Activated T-cell treated with anti-CD3 and anti-CD28 coated beads for 4 hours (primary cell): ENCODE results near the gene HSPB1.
"Not testable (repeated sequence)": the region's sequence is repeated elsewhere in the genome, so short reads cannot be mapped to it uniquely, and the experiment has no call there.

Experiments used
- DNase-seq: peaks from one replicate; pipeline ENCODE4 v3.0.0-alpha.2; 2020

HSPB1 gene

GRCh38 chr7:76310102-76310957 is 7.9 kb downstream of the HSPB1 start:
- DNase-seq: no peak

DNA sequence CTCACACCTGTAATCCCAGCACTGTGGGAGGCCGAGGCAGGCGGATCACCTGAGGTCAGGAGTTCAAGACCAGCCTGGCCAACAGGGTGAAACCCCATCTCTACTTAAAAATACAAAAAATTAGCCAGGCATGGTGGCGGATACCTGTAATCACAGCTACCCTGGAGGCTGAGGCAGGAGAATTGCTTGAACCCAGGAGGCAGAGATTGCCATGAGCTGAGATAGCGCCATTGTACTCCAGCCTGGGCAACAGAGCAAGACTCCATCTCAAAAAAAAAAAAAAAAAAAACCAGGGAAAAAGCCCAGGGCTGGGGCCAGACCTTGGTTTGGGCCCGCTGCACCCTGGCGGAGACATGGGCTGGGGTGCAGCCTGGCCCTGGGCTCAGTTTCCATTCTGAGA is 9.4 kb downstream of the HSPB1 start:
- DNase-seq: not testable (repeated sequence)

- peak; percentile 95 for DNase-seq
Observed at GRCh38 chr7:76314042-76314721, 11.7 kb downstream of the HSPB1 start.

- DNase-seq: not testable (repeated sequence)
Observed at GRCh38 chr7:76314740-76315139, 12.3 kb downstream of the HSPB1 start.

GRCh38 chr7:76315364-76315763 is 12.9 kb downstream of the HSPB1 start:
- DNase-seq: no peak

DNA sequence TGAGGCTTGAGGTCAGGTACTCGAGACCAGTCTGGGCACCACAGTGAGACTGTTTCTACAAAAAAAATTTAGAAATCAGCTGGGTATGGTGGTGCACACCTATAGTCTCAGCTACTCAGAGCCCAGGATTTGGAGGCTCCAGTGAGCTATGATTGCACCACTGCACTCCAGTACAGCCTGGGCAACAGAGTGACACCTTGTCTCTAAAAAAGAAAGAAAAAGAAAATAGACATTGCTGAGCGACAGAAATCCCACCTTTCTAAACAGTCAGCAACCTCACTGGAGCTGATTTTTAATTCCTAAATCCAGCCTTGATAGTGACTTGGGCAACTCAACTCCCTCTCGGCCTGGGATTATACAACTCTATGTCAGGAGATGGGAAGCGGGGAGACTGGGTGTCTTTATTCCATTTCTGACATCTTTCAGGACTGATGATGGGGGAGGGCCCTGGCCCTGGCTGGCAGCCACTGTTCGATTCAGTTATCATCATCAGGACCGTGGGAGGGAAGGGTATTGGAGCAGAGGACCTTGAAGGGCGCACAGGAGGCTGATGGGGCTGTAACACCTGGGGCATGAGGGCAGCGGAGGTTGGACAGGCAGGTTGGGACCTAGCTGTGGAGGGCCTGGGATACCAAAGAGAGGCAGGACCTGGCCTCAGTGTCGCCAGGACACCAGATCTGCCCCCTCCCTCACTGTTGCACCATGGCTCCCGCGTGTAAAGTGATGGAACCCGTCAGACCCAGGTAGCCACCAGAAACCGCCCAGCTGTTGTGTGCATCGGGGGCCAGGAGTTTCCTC is 14.7 kb downstream of the HSPB1 start:
- no peak for DNase-seq

DNA sequence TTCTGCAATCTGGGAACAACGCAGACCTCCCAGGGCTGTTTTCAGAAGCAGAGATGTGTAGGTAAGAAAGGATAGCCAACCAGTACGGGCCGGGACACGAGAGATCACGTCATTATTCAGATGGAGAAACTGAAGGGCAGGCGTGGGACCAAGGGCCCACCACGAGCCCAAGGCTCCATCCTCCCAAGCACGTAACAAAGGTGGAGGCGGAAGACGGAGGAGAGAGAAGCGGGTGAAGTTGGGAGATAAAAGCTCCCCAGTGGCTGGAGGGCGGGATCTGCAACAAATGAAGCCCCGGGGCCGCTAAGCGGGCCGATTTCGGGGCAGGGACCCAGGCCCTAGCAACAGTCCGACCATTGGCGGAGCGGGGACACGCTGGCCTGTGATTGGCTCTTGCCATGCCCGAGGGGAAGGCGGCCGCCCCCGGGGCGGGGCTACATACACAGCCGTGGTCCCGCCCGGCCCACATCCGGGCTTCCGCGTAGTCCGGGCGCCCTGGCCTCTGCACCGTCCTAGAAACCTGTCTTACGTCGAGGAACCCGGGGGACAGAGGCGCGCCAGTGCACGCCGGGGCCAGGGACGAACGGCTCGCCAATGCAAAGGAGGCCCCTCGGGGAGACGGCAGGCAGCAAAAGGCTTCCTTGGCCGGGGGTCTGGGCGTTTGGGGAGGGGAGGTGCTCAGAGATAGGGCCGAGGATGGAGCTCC is 15.5 kb downstream of the HSPB1 start:
- DNase-seq: peak; percentile 86

- peak; percentile 54 for DNase-seq
Observed at GRCh38 chr7:76318488-76319353, 16.2 kb downstream of the HSPB1 start.

GRCh38 chr7:76325092-76325491 is 22.6 kb downstream of the HSPB1 start:
- DNase-seq: no peak

GRCh38 chr7:76325811-76326210 is 23.3 kb downstream of the HSPB1 start:
- DNase-seq: no peak

DNA sequence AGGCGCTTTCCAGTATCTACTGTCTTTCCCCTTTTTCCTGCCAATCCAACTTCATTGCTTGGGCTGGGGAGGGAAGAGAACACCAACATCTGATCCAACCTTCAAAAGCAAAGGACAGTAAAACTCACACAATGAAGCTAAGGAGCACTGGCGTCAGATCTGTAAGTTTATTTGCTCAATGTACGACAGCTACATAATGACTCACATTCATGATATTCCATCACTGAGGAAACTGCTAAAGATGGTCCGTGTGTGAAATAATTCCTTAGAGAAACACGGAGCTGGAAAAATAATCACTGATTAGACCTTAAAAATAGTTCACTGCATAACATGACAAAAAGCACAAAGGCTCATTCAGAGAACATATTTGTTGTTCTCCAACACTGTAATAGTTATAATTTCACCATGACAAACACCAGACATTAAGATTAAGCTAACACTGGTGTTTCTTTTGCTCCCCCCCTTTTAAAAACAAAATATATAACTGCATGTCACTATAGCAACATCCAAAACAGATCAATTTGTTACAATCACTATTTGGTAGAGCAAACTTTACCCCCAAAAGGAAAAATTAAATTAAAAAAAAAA is 24.3 kb downstream of the HSPB1 start:
- DNase-seq: no peak

GRCh38 chr7:76327610-76328009 is 25.1 kb downstream of the HSPB1 start:
- DNase-seq: no peak

DNA sequence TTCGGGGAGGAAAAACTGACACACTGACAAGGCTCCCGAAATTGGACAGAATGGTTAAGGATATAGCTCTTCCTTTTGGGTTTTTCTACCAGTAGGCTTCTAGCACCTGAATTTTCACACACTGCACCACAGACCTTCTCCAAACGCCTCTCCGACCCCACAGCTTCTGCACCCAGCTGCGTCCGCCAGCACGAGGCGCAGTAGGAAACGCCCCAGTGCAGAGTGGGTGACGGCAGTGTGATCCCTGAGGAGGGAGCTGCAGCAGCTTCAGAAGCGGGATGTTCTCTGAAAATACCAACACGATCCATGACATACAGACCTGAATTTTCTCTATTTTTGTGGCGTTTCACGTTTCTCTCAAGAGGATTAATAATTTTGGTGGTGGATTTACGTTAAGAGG is 25.9 kb downstream of the HSPB1 start:
- no peak for DNase-seq

DNA sequence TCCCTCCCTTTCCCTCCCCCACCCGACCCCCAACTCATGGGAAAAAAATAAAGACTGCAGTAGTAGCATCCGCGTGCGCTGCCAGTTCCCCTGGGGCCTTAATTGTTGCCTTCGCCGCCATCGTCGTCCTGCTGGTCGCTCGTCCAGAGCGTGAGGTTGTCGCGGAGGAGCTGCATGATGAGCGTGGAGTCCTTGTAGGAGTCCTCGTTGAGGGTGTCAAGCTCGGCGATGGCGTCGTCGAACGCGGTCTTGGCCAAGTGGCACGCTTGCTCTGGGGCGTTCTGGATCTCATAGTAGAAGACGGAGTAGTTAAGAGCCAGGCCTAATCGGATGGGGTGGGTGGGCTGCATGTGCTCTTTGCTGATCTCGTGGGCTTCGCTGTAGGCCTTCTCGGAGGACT is 27.0 kb downstream of the HSPB1 start:
- DNase-seq: no peak

GRCh38 chr7:76330261-76330660 is 27.8 kb downstream of the HSPB1 start:
- no peak for DNase-seq

GRCh38 chr7:76330673-76331072 is 28.2 kb downstream of the HSPB1 start:
- no peak for DNase-seq

- DNase-seq: no peak
Observed at GRCh38 chr7:76332078-76332477, 29.6 kb downstream of the HSPB1 start.

GRCh38 chr7:76333511-76334101 is 31.1 kb downstream of the HSPB1 start:
- DNase-seq: no peak

- no peak for DNase-seq
Observed at GRCh38 chr7:76334320-76334967, 32.0 kb downstream of the HSPB1 start.

DNA sequence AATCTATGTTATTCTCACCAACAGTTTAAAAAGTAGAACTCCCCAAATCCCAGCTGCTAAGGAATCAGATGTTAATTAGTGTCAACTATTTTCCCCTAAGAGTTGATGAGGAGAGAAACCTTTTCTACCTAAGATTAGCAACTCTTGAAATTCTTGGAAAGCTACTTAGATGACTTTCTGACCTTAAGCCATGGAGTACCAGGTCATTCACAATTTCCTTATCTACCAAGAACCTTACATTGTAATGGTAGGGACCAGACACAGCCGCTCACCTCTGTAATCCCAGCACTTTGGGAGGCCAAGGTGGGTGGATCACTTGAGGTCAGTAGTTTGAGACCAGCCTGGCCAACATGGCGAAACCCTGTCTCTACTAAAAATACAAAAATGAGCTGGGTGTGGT is 32.9 kb downstream of the HSPB1 start:
- not testable (repeated sequence) for DNase-seq
